ENCODE results near the gene SLC25A22.

DNA sequence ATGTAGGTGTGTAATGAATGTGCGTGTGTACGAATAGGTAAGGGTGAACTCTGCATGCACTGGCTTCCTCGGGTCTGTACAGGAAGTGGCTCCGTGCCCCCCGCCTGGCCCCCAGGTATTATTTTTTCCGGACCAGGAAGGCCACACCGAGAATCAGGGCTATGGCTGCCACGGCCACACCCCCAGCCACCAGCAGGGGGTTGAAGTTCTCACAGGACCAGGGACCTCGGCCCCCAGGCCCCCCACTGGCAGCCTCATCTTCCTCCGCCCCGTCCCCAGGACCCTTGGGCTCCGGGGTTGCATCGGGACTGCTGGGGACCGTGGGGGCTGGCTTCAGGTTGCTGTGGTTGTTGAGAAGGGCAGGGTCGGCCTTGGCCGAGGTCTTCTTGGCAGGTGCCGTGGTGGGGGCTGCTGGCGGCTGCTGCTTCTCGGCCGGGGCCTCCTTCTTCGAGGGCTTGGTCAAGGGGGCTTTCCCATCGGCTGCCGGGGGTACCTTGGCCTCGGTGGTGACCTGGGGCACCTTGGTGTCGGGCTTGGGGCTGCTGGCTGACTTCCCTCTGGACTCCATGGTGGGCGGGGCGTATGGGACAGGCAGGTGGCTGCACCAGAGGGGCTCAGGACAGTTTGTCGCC, 10.0 kb downstream of the SLC25A22 start:
- TF ChIP-seq POLR2A (IDR thresholded peaks at IDR 0.05) (no peak), POLR2AphosphoS5 (IDR thresholded peaks at IDR 0.05; ENCODE audit: insufficient read depth in 1 of 2, low read depth in 1 of 2) (no peak)
